Measurements from ENCODE around the gene SLC8A1. TPM values are rescaled to one million over a fixed set of nuclear protein-coding genes. Genes with fewer than 3 reads are reported as not detected.

SLC8A1 gene
- total RNA-seq, 1 experiment from 2014 or later: not detected

- no peak overlapping the region for H3K4me3 ChIP-seq (ENCODE audit: low read depth, low read length, poor library complexity, severe bottlenecking)
- no peaks in the 10 kb centered on the region for H3K9me3 ChIP-seq (ENCODE audit: low read depth, low read length, poor library complexity, severe bottlenecking)
- DNase-seq (ENCODE audit: low spot score): no peak
- POLR2A ChIA-PET (ENCODE audit: low non-redundant PET): no interaction called here
- H3K27ac ChIP-seq (ENCODE audit: low read depth, low read length, poor library complexity, severe bottlenecking): no peak overlapping the region
- intact Hi-C loops (cut with micrococcal nuclease; ENCODE audit: unreplicated experiment): loop anchor here (2.0 to 10.0 kb wide), 2 partner anchors 27 to 305 kb away; no protein-coding TSS in a partner anchor
- H3K27me3 ChIP-seq (replicated peaks; ENCODE audit: insufficient read depth, low read depth, low read length, poor library complexity): peaks cover 20% of the 10 kb centered on the region
- no peaks in the 10 kb centered on the region for H3K4me1 ChIP-seq (ENCODE audit: insufficient read depth, low read length, poor library complexity, severe bottlenecking)
- no peaks in the 10 kb centered on the region for H3K36me3 ChIP-seq (ENCODE audit: insufficient read depth, low read length, poor library complexity, severe bottlenecking)
- CTCF ChIA-PET: no interaction called here
- no TSS peak for BruUV-seq (replicated peaks)
- TF ChIP-seq EZH2 (IDR thresholded peaks at IDR 0.05; ENCODE audit: borderline replicate concordance, low read depth, low read length, poor library complexity, severe bottlenecking) (no peak), CTCF (conservative IDR thresholded peaks at IDR 0.05; ENCODE audit: low read depth, low read length) (no peak)
Observed at GRCh38 chr2:40249577-40249976, 202.3 kb downstream of the SLC8A1 start.

- no TSS peak for BruUV-seq (replicated peaks)
- Histone ChIP-seq H3K27me3 (replicated peaks; ENCODE audit: insufficient read depth, low read depth, low read length, poor library complexity) (peaks cover 20% of the 10 kb centered on the region), H3K4me1 (ENCODE audit: insufficient read depth, low read length, poor library complexity, severe bottlenecking) (no peaks in the 10 kb centered on the region), H3K27ac (ENCODE audit: low read depth, low read length, poor library complexity, severe bottlenecking) (no peak overlapping the region), H3K36me3 (ENCODE audit: insufficient read depth, low read length, poor library complexity, severe bottlenecking) (no peaks in the 10 kb centered on the region), H3K9me3 (ENCODE audit: low read depth, low read length, poor library complexity, severe bottlenecking) (no peaks in the 10 kb centered on the region), H3K4me3 (ENCODE audit: low read depth, low read length, poor library complexity, severe bottlenecking) (no peak overlapping the region)
- intact Hi-C loops (cut with micrococcal nuclease; ENCODE audit: unreplicated experiment): loop anchor here (2.0 to 10.0 kb wide), 2 partner anchors 25 to 307 kb away; no protein-coding TSS in a partner anchor
- CTCF ChIA-PET: no interaction called here
- DNase-seq (ENCODE audit: low spot score): no peak
- no peak for TF ChIP-seq CTCF (conservative IDR thresholded peaks at IDR 0.05; ENCODE audit: low read depth, low read length)
- TF ChIP-seq EZH2 (IDR thresholded peaks at IDR 0.05; ENCODE audit: borderline replicate concordance, low read depth, low read length, poor library complexity, severe bottlenecking): no peak
- POLR2A ChIA-PET (ENCODE audit: low non-redundant PET): no interaction called here
Observed at GRCh38 chr2:40248294-40248693, 203.6 kb downstream of the SLC8A1 start.

- no peak for TF ChIP-seq EZH2 (IDR thresholded peaks at IDR 0.05; ENCODE audit: borderline replicate concordance, low read depth, low read length, poor library complexity, severe bottlenecking)
- TF ChIP-seq CTCF (conservative IDR thresholded peaks at IDR 0.05; ENCODE audit: low read depth, low read length): peak; percentile 59
- peak; percentile 53 for DNase-seq (ENCODE audit: low spot score)
- H3K4me1 ChIP-seq (ENCODE audit: insufficient read depth, low read length, poor library complexity, severe bottlenecking): no peaks in the 10 kb centered on the region
- H3K27ac ChIP-seq (ENCODE audit: low read depth, low read length, poor library complexity, severe bottlenecking): no peak overlapping the region
- no TSS peak for BruUV-seq (replicated peaks)
- intact Hi-C loops (cut with micrococcal nuclease; ENCODE audit: unreplicated experiment): loop anchor here (10.0 kb wide), 1 partner anchor 310 kb away; no protein-coding TSS in a partner anchor
- H3K36me3 ChIP-seq (ENCODE audit: insufficient read depth, low read length, poor library complexity, severe bottlenecking): no peaks in the 10 kb centered on the region
- ChIA-PET POLR2A (ENCODE audit: low non-redundant PET) (no interaction called here), CTCF (no interaction called here)
- H3K4me3 ChIP-seq (ENCODE audit: low read depth, low read length, poor library complexity, severe bottlenecking): no peak overlapping the region
- no peaks in the 10 kb centered on the region for H3K9me3 ChIP-seq (ENCODE audit: low read depth, low read length, poor library complexity, severe bottlenecking)
- H3K27me3 ChIP-seq (replicated peaks; ENCODE audit: insufficient read depth, low read depth, low read length, poor library complexity): peaks cover 12% of the 10 kb centered on the region
Observed at GRCh38 chr2:40244675-40245074, 207.2 kb downstream of the SLC8A1 start.
